ENCODE measurements around the gene PTPRJ.
"Not testable (repeated sequence)": the region's sequence is repeated elsewhere in the genome, so short reads cannot be mapped to it uniquely, and the experiment has no call there.

PTPRJ gene

GRCh38 chr11:47980088-47980906 lies at the start of gene PTPRJ:
Gene PTPRJ, plus strand, starts transcription at chr11:47980559. Its CDS starts 354 bp downstream, at chr11:47980913.
- peak; percentile 62 for DNase-seq

- no peak for DNase-seq
Observed at GRCh38 chr11:47932544-47932943, 47.8 kb upstream of the PTPRJ start.

GRCh38 chr11:47933797-47934196 lies 46.6 kb upstream of the PTPRJ start:
- not testable (repeated sequence) for DNase-seq

GRCh38 chr11:47938791-47939560 lies 41.4 kb upstream of the PTPRJ start:
- no peak for DNase-seq

GRCh38 chr11:47940904-47941649 lies 39.3 kb upstream of the PTPRJ start:
- no peak for DNase-seq

- no peak for DNase-seq
Observed at GRCh38 chr11:47941907-47942558, 38.3 kb upstream of the PTPRJ start.

GRCh38 chr11:47943721-47944586 lies 36.4 kb upstream of the PTPRJ start:
- DNase-seq, result no peak

GRCh38 chr11:47944632-47945031 lies 35.7 kb upstream of the PTPRJ start:
- DNase-seq, result no peak

- peak; percentile 64 for DNase-seq
Observed at GRCh38 chr11:47946682-47947559, 33.4 kb upstream of the PTPRJ start.

- no peak for DNase-seq
Observed at GRCh38 chr11:47948137-47948536, 32.2 kb upstream of the PTPRJ start.

- DNase-seq, result not testable (repeated sequence)
Observed at GRCh38 chr11:47949001-47949675, 31.2 kb upstream of the PTPRJ start.

GRCh38 chr11:47950396-47950795 lies 30.0 kb upstream of the PTPRJ start:
- DNase-seq, result peak; percentile 80

GRCh38 chr11:47951504-47951903 lies 28.9 kb upstream of the PTPRJ start:
- DNase-seq, result not testable (repeated sequence)

- DNase-seq, result no peak
Observed at GRCh38 chr11:47955061-47955755, 25.2 kb upstream of the PTPRJ start.

GRCh38 chr11:47960015-47960414 lies 20.3 kb upstream of the PTPRJ start:
- no peak for DNase-seq

- no peak for DNase-seq
Observed at GRCh38 chr11:47961383-47961782, 19.0 kb upstream of the PTPRJ start.

- no peak for DNase-seq
Observed at GRCh38 chr11:47964546-47964945, 15.8 kb upstream of the PTPRJ start.

GRCh38 chr11:47967577-47968525 lies 12.5 kb upstream of the PTPRJ start:
- DNase-seq, result no peak

All from CD4-positive, alpha-beta T cell treated with Interferon gamma for 1 hour (primary cell).